Measurements from ENCODE around the gene TUBA4B. TPM values are rescaled to one million over a fixed set of nuclear protein-coding genes. Genes with fewer than 3 reads are reported as not detected.

Gene TUBA4B
- total and polyA plus RNA-seq, 2 donors (not counting 3 experiments of a cell fraction or from before 2014, with no cell fraction given) = not detected

DNA sequence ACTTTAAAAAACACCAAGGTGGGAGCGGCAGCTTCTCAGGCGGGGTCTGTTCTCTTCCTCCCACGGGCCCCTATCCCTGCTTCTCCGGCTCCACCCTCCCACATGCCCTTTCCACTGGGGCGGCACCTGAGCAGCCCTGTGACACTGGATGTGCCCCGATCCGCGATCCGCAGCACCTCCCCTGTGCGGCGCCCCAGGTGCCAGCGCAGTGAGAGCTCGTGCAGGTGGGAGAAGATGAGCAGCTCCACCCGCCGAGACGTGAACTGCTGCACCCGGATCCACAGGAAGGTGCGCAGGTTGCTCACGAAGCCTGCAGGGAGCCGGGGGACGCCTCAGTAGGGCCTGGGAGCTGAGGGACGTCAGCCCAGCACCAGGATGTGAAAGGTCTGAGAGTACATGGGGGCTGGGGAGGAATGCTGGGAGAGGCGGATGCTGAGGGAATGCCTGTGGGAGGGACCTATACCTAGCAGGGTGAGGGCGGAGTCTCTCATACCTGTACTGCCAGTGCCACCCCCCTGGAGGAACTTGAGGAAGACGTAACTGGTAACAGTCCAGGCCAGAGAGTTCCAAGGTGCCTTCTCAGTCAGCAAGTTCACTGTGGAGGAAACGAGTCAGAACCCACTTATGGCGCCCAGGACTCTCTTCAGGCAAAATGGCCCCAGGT lies 37.0 kb upstream of the TUBA4B start:
- ChIA-PET CTCF (interaction anchor here (1.2 to 1.6 kb wide), 2 partner anchors 11 to 79 kb away, joined by 3 to 6 read pairs; no protein-coding TSS in a partner anchor), POLR2A (interaction anchor here (0.6 kb wide), 1 partner anchor 1781 kb away, joined by 8 read pairs; no protein-coding TSS in a partner anchor)
- Histone ChIP-seq H3K9ac (replicated peaks; ENCODE audit: extremely low read depth, insufficient read depth, low read length) (no peak overlapping the region), H3K27me3 (ENCODE audit: control insufficient read depth in 2 of 2, insufficient read depth in 2 of 2, low read length in 2 of 2) (no peaks in the 10 kb centered on the region), H3K4me3 (replicated peaks in 1 of 3; ENCODE audit: insufficient read depth in 1 of 3, low read depth in 1 of 3, low read length in 3 of 3) (no peak overlapping the region), H3K27ac (ENCODE audit: insufficient read depth, low read depth, low read length) (no peak overlapping the region), H2AFZ (ENCODE audit: low read depth, low read length) (no peak overlapping the region), H3K4me2 (ENCODE audit: insufficient read depth, low read length) (no peak overlapping the region), H3K79me2 (ENCODE audit: control insufficient read depth, insufficient read depth, low read length) (no peaks in the 10 kb centered on the region), H4K20me1 (replicated peaks; ENCODE audit: control insufficient read depth, extremely low read depth, insufficient read depth, low read length) (no peaks in the 10 kb centered on the region), H3K9me3 (replicated peaks; ENCODE audit: control insufficient read depth, insufficient read depth, low read length) (no peaks in the 10 kb centered on the region), H3K4me1 (ENCODE audit: control insufficient read depth, extremely low read depth, insufficient read depth, low read length) (peaks cover 14% of the 10 kb centered on the region), H3K9me1 (replicated peaks; ENCODE audit: control insufficient read depth, extremely low read depth, insufficient read depth, low read length) (no peaks in the 10 kb centered on the region), H3K36me3 (ENCODE audit: control insufficient read depth in 2 of 2, extremely low read depth in 1 of 2, insufficient read depth in 2 of 2, low read length in 2 of 2) (peaks cover 3 to 11% of the 10 kb centered on the region in 2 experiments)
- intact Hi-C loops (cut with micrococcal nuclease) (loop anchor here (5.0 kb wide), 1 partner anchor 159 kb away; no protein-coding TSS in a partner anchor), dilution Hi-C loops (cut with MboI; ENCODE audit: extremely low pct_ligation_motif_present, low sequenced_read_pairs) (no loop called here)
- TF ChIP-seq, protein P1, sequence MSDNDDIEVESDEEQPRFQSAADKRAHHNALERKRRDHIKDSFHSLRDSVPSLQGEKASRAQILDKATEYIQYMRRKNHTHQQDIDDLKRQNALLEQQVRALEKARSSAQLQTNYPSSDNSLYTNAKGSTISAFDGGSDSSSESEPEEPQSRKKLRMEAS (IDR thresholded peaks at IDR 0.05; ENCODE audit: insufficient read depth, insufficient read length) = no peak
- TF ChIP-seq POLR2AphosphoS5 (IDR thresholded peaks at IDR 0.05; ENCODE audit: insufficient read depth, low read depth, low read length) (no peak), MYC (IDR thresholded peaks at IDR 0.05; ENCODE audit: low read depth, low read length) (no peak)
- no peak for FAIRE-seq
- BruUV-seq (replicated peaks) = no TSS peak
- no peak for DNase-seq (ENCODE audit: low read depth, low spot score)

DNA sequence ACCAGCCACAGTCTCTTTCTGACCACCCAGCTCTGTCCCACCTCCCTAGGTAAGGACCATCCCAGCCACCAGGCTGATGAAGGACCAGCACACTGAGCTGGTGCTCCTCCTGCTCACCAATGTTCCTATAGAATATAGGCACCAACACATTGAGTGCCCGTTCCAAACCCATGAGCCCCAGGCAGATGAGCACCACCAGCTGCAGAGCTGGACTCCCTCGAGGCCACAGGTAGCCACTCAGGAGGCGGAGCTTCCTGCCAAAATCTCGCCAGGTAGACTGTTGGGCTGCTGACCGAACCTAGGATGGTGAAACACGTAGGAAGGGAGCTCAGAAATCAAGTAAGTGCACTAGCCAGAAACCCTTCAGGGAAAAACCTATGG lies 36.5 kb upstream of the TUBA4B start:
- H4K20me1 ChIP-seq (replicated peaks; ENCODE audit: control insufficient read depth, extremely low read depth, insufficient read depth, low read length) = no peaks in the 10 kb centered on the region
- no peak overlapping the region for H3K9ac ChIP-seq (replicated peaks; ENCODE audit: extremely low read depth, insufficient read depth, low read length)
- POLR2A ChIA-PET = no interaction called here
- H3K27ac ChIP-seq (ENCODE audit: insufficient read depth, low read depth, low read length) = no peak overlapping the region
- intact Hi-C loops (cut with micrococcal nuclease) (loop anchor here (5.0 kb wide), 1 partner anchor 159 kb away; no protein-coding TSS in a partner anchor), dilution Hi-C loops (cut with MboI; ENCODE audit: extremely low pct_ligation_motif_present, low sequenced_read_pairs) (no loop called here)
- H3K4me3 ChIP-seq (replicated peaks in 1 of 3; ENCODE audit: insufficient read depth in 1 of 3, low read depth in 1 of 3, low read length in 3 of 3) = no peak overlapping the region
- DNase-seq (ENCODE audit: low read depth, low spot score) (no peak), FAIRE-seq (no peak)
- no peaks in the 10 kb centered on the region for H3K27me3 ChIP-seq (ENCODE audit: control insufficient read depth in 2 of 2, insufficient read depth in 2 of 2, low read length in 2 of 2)
- H2AFZ ChIP-seq (ENCODE audit: low read depth, low read length) = no peak overlapping the region
- H3K9me1 ChIP-seq (replicated peaks; ENCODE audit: control insufficient read depth, extremely low read depth, insufficient read depth, low read length) = no peaks in the 10 kb centered on the region
- CTCF ChIA-PET = interaction anchor here (1.2 to 1.6 kb wide), 2 partner anchors 10 to 78 kb away, joined by 3 to 6 read pairs; no protein-coding TSS in a partner anchor
- H3K4me1 ChIP-seq (ENCODE audit: control insufficient read depth, extremely low read depth, insufficient read depth, low read length) = peaks cover 14% of the 10 kb centered on the region
- H3K4me2 ChIP-seq (ENCODE audit: insufficient read depth, low read length) = no peak overlapping the region
- BruUV-seq (replicated peaks) = no TSS peak
- H3K79me2 ChIP-seq (ENCODE audit: control insufficient read depth, insufficient read depth, low read length) = no peaks in the 10 kb centered on the region
- peaks cover 3 to 13% of the 10 kb centered on the region in 2 experiments for H3K36me3 ChIP-seq (ENCODE audit: control insufficient read depth in 2 of 2, extremely low read depth in 1 of 2, insufficient read depth in 2 of 2, low read length in 2 of 2)
- no peaks in the 10 kb centered on the region for H3K9me3 ChIP-seq (replicated peaks; ENCODE audit: control insufficient read depth, insufficient read depth, low read length)
- TF ChIP-seq EZH2 (IDR thresholded peaks at IDR 0.05; ENCODE audit: borderline replicate concordance, low read depth, low read length, severe bottlenecking) = no peak
- no peak for TF ChIP-seq FOS (IDR thresholded peaks at IDR 0.05; ENCODE audit: borderline replicate concordance, insufficient read depth, low read length)
- no peak for TF ChIP-seq POLR2A (IDR thresholded peaks at IDR 0.05; ENCODE audit: low read depth, low read length)
- TF ChIP-seq MYC (IDR thresholded peaks at IDR 0.05; ENCODE audit: low read depth, low read length) = no peak
- TF ChIP-seq, protein P1 (IDR thresholded peaks at IDR 0.05; ENCODE audit: insufficient read depth, insufficient read length) = no peak
- TF ChIP-seq, protein P2, sequence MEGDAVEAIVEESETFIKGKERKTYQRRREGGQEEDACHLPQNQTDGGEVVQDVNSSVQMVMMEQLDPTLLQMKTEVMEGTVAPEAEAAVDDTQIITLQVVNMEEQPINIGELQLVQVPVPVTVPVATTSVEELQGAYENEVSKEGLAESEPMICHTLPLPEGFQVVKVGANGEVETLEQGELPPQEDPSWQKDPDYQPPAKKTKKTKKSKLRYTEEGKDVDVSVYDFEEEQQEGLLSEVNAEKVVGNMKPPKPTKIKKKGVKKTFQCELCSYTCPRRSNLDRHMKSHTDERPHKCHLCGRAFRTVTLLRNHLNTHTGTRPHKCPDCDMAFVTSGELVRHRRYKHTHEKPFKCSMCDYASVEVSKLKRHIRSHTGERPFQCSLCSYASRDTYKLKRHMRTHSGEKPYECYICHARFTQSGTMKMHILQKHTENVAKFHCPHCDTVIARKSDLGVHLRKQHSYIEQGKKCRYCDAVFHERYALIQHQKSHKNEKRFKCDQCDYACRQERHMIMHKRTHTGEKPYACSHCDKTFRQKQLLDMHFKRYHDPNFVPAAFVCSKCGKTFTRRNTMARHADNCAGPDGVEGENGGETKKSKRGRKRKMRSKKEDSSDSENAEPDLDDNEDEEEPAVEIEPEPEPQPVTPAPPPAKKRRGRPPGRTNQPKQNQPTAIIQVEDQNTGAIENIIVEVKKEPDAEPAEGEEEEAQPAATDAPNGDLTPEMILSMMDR (IDR thresholded peaks at IDR 0.05; ENCODE audit: extremely low read depth in 1 of 2, insufficient read depth in 1 of 2, low read depth in 1 of 2, low read length in 2 of 2) = no peak
- TF ChIP-seq GATA2 (IDR thresholded peaks at IDR 0.05; ENCODE audit: insufficient read depth, insufficient read length, low read depth, low read length) = no peak
- no peak for TF ChIP-seq POLR2AphosphoS5 (IDR thresholded peaks at IDR 0.05; ENCODE audit: insufficient read depth, low read depth, low read length)
- TF ChIP-seq JUN (IDR thresholded peaks at IDR 0.05; ENCODE audit: borderline replicate concordance, insufficient read depth, insufficient read length, low read depth) = no peak

Data from endothelial cell of umbilical vein (primary cell).